ENCODE measurements around the gene HMGN1. TPM values are rescaled to one million over a fixed set of nuclear protein-coding genes. Genes with fewer than 3 reads are reported as not detected.
"Not testable (repeated sequence)": the region's sequence is repeated elsewhere in the genome, so short reads cannot be mapped to it uniquely, and the experiment has no call there.

HMGN1 gene
- polyA plus RNA-seq, 4 donors = 515 to 870 (median 714) TPM

DNA sequence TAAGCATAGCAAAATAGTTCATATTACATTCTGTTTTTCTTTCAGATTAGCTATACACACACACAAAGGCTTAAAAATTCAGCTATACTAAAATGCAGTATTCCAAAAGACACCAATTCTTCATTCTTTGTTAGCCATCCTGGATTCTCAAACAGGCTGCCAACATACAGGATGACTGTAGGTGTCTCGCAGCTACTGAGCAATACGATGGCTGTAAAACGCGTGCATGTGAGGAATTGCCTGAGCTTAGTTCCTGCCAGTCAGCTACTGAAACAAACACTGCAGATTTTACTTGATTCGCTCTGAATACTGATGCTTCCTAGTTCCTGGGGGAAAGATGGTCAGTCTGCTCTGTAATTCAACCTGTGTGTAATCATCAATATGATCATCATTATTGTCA, 24.7 kb upstream of the HMGN1 start:
- DNase-seq (ENCODE audit: low read depth in 4 of 4, low spot score in 3 of 4) = no peak

DNA sequence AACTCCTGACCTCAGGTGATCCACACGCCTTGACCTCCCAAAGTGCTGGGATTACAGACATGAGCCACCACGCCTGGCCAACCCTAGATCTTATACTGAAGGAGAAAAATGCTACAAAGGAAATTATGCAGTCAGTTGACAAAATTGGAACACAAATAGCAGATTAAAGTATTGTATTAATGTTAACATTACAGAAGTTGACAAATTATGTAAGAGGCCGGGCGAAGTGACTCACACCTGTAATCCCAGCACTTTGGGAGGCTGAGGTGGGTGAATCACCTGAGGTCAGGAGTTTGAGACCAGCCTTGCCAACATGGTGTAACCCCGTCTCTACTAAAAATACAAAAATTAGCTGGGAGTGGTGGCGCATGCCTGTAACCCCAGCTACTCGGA, 21.0 kb upstream of the HMGN1 start:
- not testable (repeated sequence) for DNase-seq (ENCODE audit: low read depth in 4 of 4, low spot score in 3 of 4)

DNA sequence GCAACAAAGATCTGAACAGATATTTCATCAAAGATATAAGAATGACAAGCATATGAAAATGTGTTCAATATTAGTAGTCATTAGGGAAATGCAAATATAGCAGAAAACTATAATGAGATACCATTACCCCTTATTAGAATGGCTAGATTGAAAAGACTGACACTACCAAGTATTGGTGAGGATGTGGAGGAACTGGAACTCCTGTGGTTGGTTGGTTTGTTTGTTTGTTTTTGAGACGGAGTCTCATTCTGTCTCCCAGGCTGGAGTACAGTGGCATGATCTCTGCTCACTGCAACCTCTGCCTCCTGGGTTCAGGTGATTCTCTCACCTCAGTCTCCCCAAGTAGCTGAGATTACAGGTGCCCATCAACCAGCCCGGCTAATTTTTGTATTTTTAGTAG, 18.9 kb upstream of the HMGN1 start:
- no peak for DNase-seq (ENCODE audit: low read depth in 4 of 4, low spot score in 3 of 4)

DNA sequence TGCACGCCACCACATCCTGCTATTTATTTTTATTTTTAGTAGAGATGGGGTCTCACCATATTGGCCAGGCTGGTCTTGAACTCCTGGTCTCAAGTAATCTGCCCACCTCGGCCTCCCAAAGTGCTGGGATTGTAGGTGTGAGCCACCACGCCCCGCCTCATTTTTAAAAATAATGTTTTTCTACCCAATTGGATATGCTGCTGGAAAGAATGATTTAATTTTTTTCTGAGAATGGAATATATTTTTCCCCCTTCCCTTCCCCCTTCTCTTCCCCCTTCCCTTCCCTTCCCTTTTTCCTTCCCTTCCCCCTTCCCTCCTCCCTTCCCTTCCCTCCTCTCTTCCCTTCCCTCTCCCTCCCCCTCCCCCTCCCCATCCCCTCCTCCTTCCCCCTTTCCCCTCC, 17.7 kb upstream of the HMGN1 start:
- no peak for DNase-seq (ENCODE audit: low read depth in 4 of 4, low spot score in 3 of 4)

DNA sequence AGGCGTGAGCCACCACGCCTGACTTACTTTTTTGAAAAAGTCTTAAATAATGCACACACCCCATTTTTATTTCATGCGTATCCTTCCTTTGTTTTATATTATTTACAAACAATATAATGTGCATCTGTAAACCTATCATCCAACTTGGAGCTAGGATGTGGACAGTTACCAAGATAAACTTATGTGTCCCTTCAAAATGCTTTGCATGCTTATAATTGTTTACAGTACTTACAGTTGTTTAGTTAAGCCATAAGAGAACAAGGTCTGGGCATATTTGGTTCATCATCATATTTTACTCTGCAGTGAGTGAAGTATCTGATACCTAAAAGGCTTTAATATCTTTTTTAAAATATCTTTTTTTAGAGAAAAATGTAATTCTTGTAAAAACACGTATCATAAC, 16.1 kb upstream of the HMGN1 start:
- DNase-seq (ENCODE audit: low read depth in 4 of 4, low spot score in 3 of 4) = no peak

DNA sequence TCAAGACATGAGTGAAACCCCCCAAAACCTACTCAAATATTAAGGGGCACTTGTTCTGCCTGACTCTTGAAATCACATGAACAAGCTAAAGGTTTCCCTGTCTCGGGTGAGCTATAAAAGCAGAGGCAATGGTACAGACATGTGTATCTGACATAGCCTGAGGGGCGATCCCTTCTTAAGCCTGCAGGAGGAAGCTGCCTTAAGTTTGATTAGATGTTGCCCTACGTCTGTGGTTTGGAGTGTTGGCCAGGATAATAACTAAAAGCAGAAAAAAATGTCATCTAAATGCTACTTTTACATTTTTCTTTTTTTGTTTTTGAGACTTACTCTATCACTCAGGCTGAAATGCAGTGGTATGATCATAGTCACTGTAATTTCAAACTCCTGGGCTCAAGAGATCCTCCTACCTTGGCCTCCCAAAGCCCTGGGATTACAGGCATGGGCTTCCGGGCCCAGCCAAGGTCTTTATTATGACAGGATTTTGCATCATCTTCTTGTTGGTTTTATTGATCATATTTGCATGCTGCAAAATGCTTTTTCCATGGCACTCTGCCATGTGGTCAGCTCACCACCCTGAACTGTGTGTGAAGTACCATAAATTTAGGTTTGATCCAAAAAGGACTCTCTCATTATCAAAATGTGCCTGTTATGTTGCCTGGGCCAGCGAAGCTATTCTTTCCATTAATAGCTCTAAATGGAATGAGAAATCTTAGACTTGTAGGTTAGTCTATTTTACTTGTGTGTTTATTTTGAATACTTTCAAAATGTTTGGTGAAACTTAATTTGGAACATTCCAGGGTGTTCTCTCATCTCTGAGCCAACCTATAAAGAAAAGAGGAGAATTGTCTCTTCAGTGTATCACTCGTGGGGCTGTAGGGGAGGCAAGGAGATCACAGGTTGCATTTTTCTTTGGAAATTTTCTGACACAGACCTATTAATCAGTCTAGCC, 15.0 kb upstream of the HMGN1 start:
- DNase-seq (ENCODE audit: low read depth in 4 of 4, low spot score in 3 of 4) = no peak

DNA sequence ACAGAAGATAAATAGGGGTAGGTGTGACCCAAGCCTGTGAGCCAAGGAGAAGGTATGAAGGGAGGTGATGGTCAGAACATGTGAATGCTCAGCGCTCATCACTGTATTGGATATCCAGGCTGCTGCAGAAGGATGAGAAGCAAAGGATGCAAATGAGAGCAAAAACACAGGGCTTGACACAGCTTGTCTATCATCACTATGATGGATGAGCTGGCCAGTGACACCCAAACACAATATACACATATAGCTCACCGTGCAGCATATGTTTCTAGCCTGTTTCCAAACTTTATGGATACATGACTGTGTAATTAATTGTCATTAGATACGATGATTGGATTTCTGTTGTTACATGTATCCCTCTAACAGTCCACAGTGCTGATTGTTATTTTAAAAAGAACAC, 13.8 kb upstream of the HMGN1 start:
- no peak for DNase-seq (ENCODE audit: low read depth in 4 of 4, low spot score in 3 of 4)

DNA sequence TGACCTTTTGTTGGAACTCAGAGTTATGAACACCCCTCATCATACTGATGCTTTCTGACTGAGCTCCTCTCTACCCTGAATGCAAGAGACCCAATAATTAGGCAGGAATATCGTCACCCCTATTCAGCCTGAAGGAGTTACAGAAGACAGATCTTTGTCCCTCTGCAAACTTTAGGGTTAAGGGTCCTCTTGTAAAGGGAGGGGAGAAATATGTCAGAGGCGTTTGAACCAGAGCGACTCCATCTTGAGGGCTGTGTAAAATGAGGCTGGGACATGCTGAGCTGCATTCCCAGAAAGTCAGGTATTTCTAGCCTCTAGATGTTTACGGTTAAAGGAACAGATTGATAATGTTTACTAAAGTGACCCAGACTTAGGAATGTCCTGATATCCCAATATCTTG, 10.5 kb upstream of the HMGN1 start:
- DNase-seq (ENCODE audit: low read depth in 4 of 4, low spot score in 3 of 4) = no peak

DNA sequence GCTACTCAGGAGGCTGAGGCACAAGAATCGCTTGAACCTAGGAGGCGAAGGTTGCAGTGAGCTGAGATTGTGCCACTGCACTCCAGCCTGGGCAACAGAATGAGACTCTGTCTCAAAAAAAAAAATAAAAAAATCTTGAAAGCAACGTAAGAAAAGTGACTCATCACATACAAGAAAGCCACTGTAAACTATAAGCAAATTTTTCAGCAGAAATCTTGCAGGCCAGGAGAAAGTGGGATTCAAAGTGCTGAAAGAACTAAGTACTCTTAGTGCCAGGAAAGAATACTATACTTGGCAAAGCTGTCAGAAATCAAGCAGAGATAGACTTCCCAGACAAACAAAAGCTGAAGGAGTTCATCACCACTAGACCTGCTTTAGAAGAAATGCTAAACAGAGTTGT, 4.4 kb upstream of the HMGN1 start:
- DNase-seq (ENCODE audit: low read depth in 4 of 4, low spot score in 3 of 4) = no peak

DNA sequence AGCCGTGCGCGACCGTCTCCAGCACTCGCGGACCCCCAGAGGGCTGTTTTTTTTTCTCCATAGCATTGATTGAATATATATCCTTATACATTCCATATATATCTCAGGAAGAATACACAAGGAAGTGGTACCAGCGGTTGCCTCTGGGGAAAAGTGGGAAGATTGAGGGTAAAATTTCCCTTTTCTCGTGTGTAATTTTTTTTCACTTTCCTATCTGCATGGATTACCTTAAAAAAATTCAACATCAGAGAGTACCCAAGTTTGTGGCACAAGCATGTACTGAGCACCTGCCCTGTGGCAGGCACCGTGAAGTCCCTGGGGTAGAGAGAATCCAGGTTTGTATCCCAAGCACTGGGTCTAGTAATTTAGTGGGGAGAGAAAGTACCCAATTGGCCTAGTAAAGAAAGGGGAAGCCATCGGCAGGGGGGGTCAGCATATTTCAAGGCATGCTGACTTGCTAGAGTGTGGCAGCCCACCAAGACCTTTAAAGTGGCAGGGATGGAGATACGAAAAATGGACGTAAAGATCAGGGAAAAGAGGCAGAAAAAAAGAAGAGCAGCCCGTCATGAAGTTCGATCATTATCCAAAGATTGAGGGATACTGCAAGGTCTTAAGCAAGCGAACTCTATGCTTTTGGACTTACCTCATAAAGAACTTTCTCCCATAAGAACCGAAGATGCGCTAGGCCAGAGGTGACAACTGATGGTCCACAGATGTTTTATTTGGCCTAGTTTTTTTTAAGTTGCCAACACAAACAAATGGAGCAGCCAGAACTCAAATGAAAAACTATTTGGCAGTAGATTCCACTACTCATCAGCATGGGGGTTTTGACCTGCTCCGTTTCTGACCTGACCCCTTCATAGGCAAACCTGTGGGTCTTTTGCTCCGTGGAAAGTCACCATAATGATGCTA, 1.5 kb upstream of the HMGN1 start:
- DNase-seq (ENCODE audit: low read depth in 4 of 4, low spot score in 3 of 4) = no peak

DNA sequence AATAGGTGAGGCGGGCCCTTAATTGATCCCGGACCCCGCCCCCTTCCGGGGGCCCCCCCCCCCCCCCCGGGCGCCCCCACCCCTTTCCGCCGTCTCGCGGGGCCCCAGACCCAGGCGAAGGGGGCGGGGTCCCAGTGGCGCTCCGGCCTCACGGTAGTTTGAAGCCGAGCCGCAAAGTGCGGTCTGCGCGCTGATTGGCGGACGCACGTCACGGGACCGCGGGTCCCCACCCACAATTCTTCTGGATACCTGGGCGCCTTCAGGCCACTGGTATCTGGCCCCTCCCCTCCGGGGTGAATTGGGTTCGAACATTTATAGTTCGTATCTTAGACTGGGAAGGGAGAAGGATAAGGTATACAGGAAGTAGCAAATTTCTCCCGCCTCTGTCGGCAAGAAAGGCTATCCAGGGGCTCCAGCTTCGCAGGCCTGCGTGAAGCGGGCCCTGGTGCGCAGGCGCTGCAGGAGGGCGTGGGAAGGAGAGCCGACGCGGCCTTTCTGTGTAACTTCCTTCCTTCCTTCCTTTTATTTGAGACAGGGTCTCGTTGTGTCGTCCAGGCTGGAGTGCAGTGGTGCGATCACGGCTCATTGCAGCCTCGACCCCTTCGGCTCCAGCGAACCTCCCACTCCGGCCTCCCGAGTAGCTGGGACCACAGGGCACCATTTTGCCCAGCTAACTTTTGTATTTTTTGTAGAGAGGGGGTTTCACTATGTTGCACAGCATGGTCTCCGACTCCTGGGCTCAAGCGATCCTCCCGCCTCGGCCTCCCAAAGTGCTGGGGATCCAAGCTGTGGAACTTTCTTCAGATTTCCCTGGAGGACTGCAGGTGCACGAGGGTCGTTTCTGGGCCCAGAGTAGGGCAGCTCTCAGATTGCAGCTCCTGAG, 564 bp upstream of the HMGN1 start:
- DNase-seq (ENCODE audit: low read depth in 4 of 4, low spot score in 3 of 4) = peak; percentile 93 to 95 (median 94)

DNA sequence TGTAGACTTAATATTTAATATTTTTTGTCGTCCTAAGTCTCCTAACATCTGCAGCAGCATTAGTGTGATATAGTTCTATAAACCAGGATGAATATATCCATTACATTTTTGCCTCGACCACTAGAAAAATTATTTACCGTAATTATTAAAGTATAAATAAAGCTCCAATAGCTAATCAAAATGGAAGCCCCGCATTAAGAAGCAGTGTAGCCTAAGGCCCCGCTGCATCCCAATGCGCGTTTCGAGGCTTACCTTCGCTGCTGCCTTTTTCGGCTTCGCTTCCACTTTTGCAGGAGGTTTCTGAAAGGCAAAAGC, 891 bp downstream of the HMGN1 start:
- no peak for DNase-seq (ENCODE audit: low read depth in 4 of 4, low spot score in 3 of 4)

DNA sequence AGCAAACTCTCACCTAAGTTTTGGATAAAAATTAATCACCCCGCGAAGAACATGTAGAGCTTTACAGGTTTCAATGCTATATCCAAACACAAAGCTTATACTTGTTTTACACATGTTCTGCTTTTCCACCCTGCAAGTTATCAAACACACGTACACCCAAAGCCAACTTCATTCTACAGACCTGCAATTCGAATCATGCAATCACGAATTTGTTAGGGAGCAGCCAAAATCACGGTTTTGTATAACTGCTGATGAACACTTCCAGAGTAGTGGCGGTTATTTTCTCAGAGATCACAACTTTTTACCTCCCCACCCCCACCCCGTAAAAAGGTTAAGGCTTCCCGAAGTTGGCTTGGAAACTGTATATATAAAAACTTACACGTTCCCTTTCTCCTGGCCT, 1.4 kb downstream of the HMGN1 start:
- no peak for DNase-seq (ENCODE audit: low read depth in 4 of 4, low spot score in 3 of 4)

DNA sequence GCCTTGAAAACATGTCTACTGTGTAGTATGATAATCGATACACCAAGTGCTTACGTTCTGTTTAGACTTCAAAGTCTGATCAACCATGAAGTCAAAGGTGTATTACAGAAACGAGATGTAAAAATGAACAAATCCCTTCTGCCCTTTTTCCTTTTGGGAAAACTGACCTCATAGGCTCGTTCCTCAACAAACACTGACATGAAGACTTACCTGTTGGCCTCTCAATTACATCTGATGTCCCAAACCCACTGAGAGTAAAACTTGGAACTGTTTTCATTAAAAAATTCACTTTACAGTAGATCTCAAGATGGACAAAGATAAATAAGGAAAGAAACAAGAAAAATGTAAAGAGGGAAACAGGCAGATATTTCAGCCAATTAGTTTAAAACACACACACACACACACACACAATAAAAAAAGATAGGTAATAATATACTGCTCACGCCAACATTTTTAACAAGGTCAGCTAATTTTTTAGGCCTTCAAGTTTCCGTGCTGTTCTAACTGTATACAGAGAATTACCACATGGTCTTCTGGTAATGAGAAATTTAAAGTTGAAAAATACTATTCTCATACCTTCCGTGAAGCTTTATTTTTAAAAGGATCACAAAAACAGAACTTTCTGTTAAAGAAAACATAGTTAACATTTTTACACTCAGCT, 2.1 kb downstream of the HMGN1 start:
- DNase-seq (ENCODE audit: low read depth in 4 of 4, low spot score in 3 of 4) = no peak

DNA sequence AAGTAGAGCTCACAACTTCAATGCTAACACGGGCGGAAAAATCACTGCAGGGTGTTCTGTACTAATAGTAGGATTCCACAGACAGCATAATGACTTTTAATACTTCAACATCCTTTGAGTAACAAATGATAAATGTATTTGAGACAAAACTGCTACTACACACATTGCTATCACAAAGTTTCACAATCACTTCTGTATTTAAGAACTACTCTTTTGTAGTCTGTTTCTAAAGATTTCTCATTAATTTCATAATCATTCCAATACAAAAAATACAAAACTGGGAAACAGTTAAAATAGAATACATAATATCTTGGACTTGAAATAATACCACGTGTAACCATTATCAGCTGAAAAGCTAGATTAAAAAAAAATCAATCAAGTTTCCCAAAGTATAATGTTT, 2.7 kb downstream of the HMGN1 start:
- DNase-seq (ENCODE audit: low read depth in 4 of 4, low spot score in 3 of 4) = no peak

DNA sequence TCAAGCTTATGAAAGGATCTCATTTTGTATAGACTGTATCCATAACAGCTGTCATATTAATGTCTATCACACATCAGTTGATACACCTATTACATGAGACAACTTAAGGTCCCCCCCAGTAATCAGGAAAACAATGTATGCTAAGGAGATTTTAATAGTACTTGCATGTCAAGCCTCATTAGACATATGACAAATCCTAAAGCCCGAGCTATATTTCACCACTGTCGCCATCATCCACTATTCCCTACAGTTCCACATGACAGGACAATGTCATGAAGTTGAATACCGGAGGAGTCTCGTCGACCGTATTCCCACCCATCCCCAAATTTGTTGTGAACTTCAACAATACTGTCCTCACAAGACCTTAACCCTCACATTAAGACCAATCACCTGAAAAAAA, 3.4 kb downstream of the HMGN1 start:
- DNase-seq (ENCODE audit: low read depth in 4 of 4, low spot score in 3 of 4) = no peak

DNA sequence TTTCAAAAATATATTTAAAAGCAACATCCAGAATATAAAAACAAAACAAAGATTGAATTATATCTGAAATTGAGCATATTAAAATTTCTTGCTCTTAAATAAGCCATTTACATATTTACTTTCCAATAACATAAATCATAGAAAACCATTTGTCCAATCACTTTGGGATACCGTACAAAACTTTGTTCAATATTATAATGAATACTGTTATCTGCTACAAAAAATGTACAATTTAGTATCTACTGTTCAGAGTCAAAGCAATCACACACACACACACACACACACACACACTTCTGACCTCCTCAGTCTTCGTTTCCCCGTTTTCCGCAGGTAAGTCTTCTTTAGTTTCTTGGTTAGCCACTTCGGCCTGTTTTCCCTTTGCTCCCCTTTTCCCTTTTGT, 4.0 kb downstream of the HMGN1 start:
- no peak for DNase-seq (ENCODE audit: low read depth in 4 of 4, low spot score in 3 of 4)

DNA sequence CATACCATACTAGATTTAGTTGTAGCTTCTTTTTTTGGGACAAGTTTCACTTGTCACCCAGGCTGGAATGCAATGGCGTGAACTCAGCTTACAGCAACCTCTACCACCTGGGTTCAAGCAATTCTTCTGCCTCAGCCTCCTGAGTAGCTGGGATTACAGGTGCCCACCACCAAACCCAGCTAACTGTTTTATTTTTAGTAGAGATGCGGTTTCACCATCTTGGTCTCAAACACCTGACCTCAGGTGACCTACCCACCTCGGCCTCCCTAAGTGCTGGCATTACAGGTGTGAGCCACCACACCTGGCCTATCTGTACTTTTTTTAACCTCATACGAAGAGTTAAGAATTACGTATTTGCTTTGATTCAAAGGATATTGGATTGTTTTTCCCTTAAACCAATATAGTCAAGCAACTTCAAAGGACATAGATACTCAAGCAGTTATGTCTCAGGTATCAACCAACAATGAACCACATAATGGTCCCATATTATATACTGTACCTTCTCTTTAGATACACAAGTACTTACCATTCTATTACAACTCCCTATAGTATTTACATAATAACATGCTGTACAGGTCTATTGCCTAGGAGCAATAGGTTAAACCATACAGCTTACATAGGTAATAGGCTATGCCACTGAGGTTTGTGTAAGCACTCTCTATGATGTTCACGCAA, 7.5 kb downstream of the HMGN1 start:
- DNase-seq (ENCODE audit: low read depth in 4 of 4, low spot score in 3 of 4) = no peak

DNA sequence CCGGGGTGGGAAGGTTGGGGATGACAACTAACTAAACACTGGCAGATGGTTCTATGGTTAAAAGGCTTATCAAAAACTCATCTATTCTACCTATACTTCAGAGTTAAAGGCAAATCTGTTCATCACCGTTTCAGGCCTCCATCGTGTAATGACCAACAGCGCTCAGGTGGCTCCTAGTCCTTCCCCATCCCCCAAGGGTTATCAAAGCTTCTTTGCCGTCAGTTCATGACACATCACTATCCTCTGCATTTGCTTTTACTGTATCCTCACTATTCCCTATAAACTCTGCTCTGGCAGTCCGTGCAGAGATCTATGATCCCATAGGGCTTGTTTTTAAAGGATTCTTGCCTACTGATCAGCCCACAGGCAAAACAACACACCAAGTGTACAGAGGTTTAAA, 8.2 kb downstream of the HMGN1 start:
- no peak for DNase-seq (ENCODE audit: low read depth in 4 of 4, low spot score in 3 of 4)

DNA sequence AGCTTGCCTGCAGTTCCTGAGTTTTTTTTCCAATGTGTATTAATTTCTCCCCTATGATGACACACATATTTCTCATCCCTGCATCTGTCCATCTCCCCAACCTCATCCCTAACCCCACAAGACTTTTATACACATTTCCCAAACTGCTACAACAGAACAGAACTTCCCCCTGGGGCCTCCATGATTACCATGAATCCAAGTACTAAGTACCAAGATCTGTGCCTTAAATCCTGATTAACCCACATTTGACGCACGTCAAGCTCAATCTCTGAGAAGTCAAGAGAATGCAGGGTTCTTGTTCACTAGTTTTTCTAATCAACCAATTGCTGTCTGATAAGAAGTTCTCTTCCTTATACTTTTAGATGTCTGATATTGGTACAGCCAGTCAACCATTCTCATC, 9.7 kb downstream of the HMGN1 start:
- DNase-seq (ENCODE audit: low read depth in 4 of 4, low spot score in 3 of 4) = no peak
